NCI-H1092 (cell line): Measurements from ENCODE around the gene CGB3.
"Not testable (repeated sequence)": the region's sequence is repeated elsewhere in the genome, so short reads cannot be mapped to it uniquely, and the experiment has no call there.

ENCODE experiments used
- DNase-seq: peaks from one replicate; lab custom pipeline; 2025; lab: John Stamatoyannopoulos, UW

Gene CGB3

GRCh38 chr19:49024233-49024632, at the start of gene CGB3:
CGB3 (minus strand) TSS chr19:49024333; CDS start chr19:49023971, 362 bp downstream.
- not testable (repeated sequence) for DNase-seq

GRCh38 chr19:49071860-49072547, 47.9 kb upstream of the CGB3 start:
- no peak for DNase-seq

- no peak for DNase-seq
Observed at GRCh38 chr19:49070416-49070815, 46.3 kb upstream of the CGB3 start.

GRCh38 chr19:49069026-49069425, 44.9 kb upstream of the CGB3 start:
- DNase-seq = no peak

- no peak for DNase-seq
Observed at GRCh38 chr19:49067554-49067953, 43.4 kb upstream of the CGB3 start.

- no peak for DNase-seq
Observed at GRCh38 chr19:49065905-49066512, 41.9 kb upstream of the CGB3 start.

- DNase-seq = no peak
Observed at GRCh38 chr19:49064768-49065611, 40.9 kb upstream of the CGB3 start, which contains the start of gene NTF4. NTF4 (minus strand) TSS chr19:49064818; CDS start chr19:49061997, 2,821 bp downstream.

- no peak for DNase-seq
Observed at GRCh38 chr19:49064029-49064629, 40.0 kb upstream of the CGB3 start.

GRCh38 chr19:49061445-49061844, 37.3 kb upstream of the CGB3 start:
- DNase-seq = no peak

GRCh38 chr19:49061000-49061399, 36.9 kb upstream of the CGB3 start:
- DNase-seq = no peak

- no peak for DNase-seq
Observed at GRCh38 chr19:49059053-49059452, 34.9 kb upstream of the CGB3 start.

- no peak for DNase-seq
Observed at GRCh38 chr19:49058562-49058961, 34.4 kb upstream of the CGB3 start.

GRCh38 chr19:49057636-49058234, 33.6 kb upstream of the CGB3 start, which contains the start of gene CGB7:
CGB7 (minus strand) TSS chr19:49057749; CDS start chr19:49055375, 2,374 bp downstream.
- no peak for DNase-seq

- not testable (repeated sequence) for DNase-seq
Observed at GRCh38 chr19:49056902-49057596, 32.9 kb upstream of the CGB3 start.

- no peak for DNase-seq
Observed at GRCh38 chr19:49056101-49056901, 32.2 kb upstream of the CGB3 start.

- DNase-seq = not testable (repeated sequence)
Observed at GRCh38 chr19:49050376-49051033, 26.4 kb upstream of the CGB3 start.

- DNase-seq = not testable (repeated sequence)
Observed at GRCh38 chr19:49049834-49050233, 25.7 kb upstream of the CGB3 start.

- DNase-seq = not testable (repeated sequence)
Observed at GRCh38 chr19:49049011-49049410, 24.9 kb upstream of the CGB3 start, which contains the start of gene CGB8. CGB8 (minus strand) TSS chr19:49049111; CDS start chr19:49048739, 372 bp downstream.

GRCh38 chr19:49043548-49043947, 19.4 kb upstream of the CGB3 start, which contains the start of gene CGB5:
CGB5 (plus strand) TSS chr19:49043848; CDS start chr19:49044210, 362 bp downstream.
- not testable (repeated sequence) for DNase-seq
